GM12878 (cell line): ENCODE measurements around the gene LST1. TPM values are rescaled to one million over a fixed set of nuclear protein-coding genes. Genes with fewer than 3 reads are reported as not detected.

Experiments
- ATF7 ChIP-seq: fragments of 450-650 bp; IDR thresholded peaks from 2 replicates; pipeline ENCODE4 v1.6.1; 2016; ENCODE audit warnings: low read depth, mild to moderate bottlenecking
- BACH1 ChIP-seq: fragments of 450-650 bp; IDR thresholded peaks from 2 replicates; pipeline ENCODE4 v1.6.1; 2017; ENCODE audit warnings: mild to moderate bottlenecking, borderline replicate concordance
- BCL11A ChIP-seq: IDR thresholded peaks from 2 replicates; pipeline ENCODE4 v1.6.1; 2011; ENCODE audit warnings: low read depth, low read length
- CBFB ChIP-seq: IDR thresholded peaks from 2 replicates; pipeline ENCODE4 v1.6.1; 2016; ENCODE audit warnings: antibody characterized with exemption, low read depth
- CEBPB ChIP-seq, 2 experiments: fragments of 150-350 bp in 1 of 2; IDR thresholded peaks; 2 replicates each; pipeline ENCODE4 v1.6.1; 2012 to 2014; ENCODE audit warnings: low read depth in 2 of 2, low read length in 2 of 2, borderline replicate concordance in 1 of 2, inconsistent platforms in 1 of 2
- CHD4 ChIP-seq: fragments of 200-600 bp; sonication (generic); IDR thresholded peaks from 2 replicates; pipeline ENCODE4 v1.6.1; 2016; ENCODE audit warnings: mild to moderate bottlenecking
- E2F8 ChIP-seq: fragments of 450-650 bp; IDR thresholded peaks from 2 replicates; pipeline ENCODE4 v1.6.1; 2018; ENCODE audit warnings: mild to moderate bottlenecking, low read depth, moderate library complexity; ENCODE audit not compliant: partially characterized antibody
- ETV6 ChIP-seq, 2 experiments: fragments of 450-650 bp in 1 of 2; IDR thresholded peaks in 1 of 2; conservative IDR thresholded peaks in 1 of 2; 2 replicates each; pipeline ENCODE4 v1.6.1; 2014; ENCODE audit warnings: antibody characterized with exemption in 1 of 2, borderline replicate concordance in 1 of 2, low read depth in 1 of 2, mild to moderate bottlenecking in 1 of 2, moderate library complexity in 1 of 2
- IKZF1 ChIP-seq: fragments of 450-650 bp; conservative IDR thresholded peaks from 2 replicates; pipeline ENCODE4 v1.6.1; 2017; ENCODE audit warnings: antibody characterized with exemption, mild to moderate bottlenecking
- IKZF2 ChIP-seq, 2 experiments: fragments of 450-650 bp; IDR thresholded peaks; 2 replicates each; pipeline ENCODE4 v1.6.1; 2017; ENCODE audit warnings: mild to moderate bottlenecking in 2 of 2, moderate library complexity in 2 of 2
- MEF2A ChIP-seq: IDR thresholded peaks from 2 replicates; pipeline ENCODE4 v1.6.1; 2011; ENCODE audit warnings: low read depth, mild to moderate bottlenecking, low read length, moderate library complexity; ENCODE audit not compliant: insufficient read depth
- MXI1 ChIP-seq: fragments of 150-350 bp; IDR thresholded peaks from 2 replicates; pipeline ENCODE4 v1.6.1; 2011; ENCODE audit warnings: low read depth, mild to moderate bottlenecking, inconsistent platforms, low read length, improper control_type of control experiment
- NBN ChIP-seq: fragments of 450-650 bp; IDR thresholded peaks from 2 replicates; pipeline ENCODE4 v1.6.1; 2016
- NR2F1 ChIP-seq: fragments of 450-650 bp; conservative IDR thresholded peaks from 2 replicates; pipeline ENCODE4 v1.6.1; 2017; ENCODE audit warnings: mild to moderate bottlenecking
- PML ChIP-seq: IDR thresholded peaks from 2 replicates; pipeline ENCODE4 v1.6.1; 2012; ENCODE audit warnings: low read length, inconsistent platforms
- SIX5 ChIP-seq: IDR thresholded peaks from 2 replicates; pipeline ENCODE4 v1.6.1; 2011; ENCODE audit warnings: mild to moderate bottlenecking, low read depth, low read length, moderate library complexity; ENCODE audit not compliant: severe bottlenecking
- SMAD1 ChIP-seq: fragments of 450-650 bp; IDR thresholded peaks from 2 replicates; pipeline ENCODE4 v1.6.1; 2018; ENCODE audit warnings: mild to moderate bottlenecking, low read depth; ENCODE audit not compliant: partially characterized antibody
- SP1 ChIP-seq: IDR thresholded peaks from one replicate; pipeline ENCODE4 v1.6.1; 2011; ENCODE audit warnings: low read depth, low read length
- SUZ12 ChIP-seq: fragments of 200-600 bp; sonication (generic); IDR thresholded peaks from one replicate; pipeline ENCODE4 v1.6.1; 2018; ENCODE audit warnings: antibody characterized with exemption, mild to moderate bottlenecking; ENCODE audit not compliant: unreplicated experiment
- TAF1 ChIP-seq: IDR thresholded peaks from 2 replicates; pipeline ENCODE4 v1.6.1; 2011; ENCODE audit warnings: mild to moderate bottlenecking, low read depth, low read length, borderline replicate concordance
- ZNF207 ChIP-seq: fragments of 450-650 bp; IDR thresholded peaks from 2 replicates; pipeline ENCODE4 v1.6.1; 2014; ENCODE audit warnings: antibody characterized with exemption, mild to moderate bottlenecking, borderline replicate concordance
- ZNF217 ChIP-seq: fragments of 450-650 bp; IDR thresholded peaks from 2 replicates; pipeline ENCODE4 v1.6.1; 2017; ENCODE audit warnings: antibody characterized with exemption, mild to moderate bottlenecking
- polyA plus RNA-seq, 11 experiments: library from polyadenylated mRNA; depleted of rRNA in 4 of 11; unstranded in 6 of 11; stranded (reverse) in 5 of 11; fragments of >200 nt; fragmentation: Nextera tagmentation in 4 of 11; fragmentation: Illumina TruSeq in 1 of 11; extraction: Ambion mirVana in 4 of 11; extraction: Trizol in 1 of 11; gene quantifications; 1 replicate in 1 of 11; 2 replicates in 10 of 11; pipeline versions ENCODE4 v1.2.1 to v1.2.3, GENCODE V29; 2011 to 2016; ENCODE audit warnings: inconsistent platforms in 2 of 11, missing spikeins in 2 of 11, low read depth in 1 of 11
- total RNA-seq, 4 experiments: library from RNA; depleted of rRNA in 3 of 4; stranded (reverse); fragments of >200 nt in 3 of 4; fragmentation: Illumina TruSeq in 1 of 4; extraction: Trizol in 1 of 4; gene quantifications; 2 replicates each; pipeline versions ENCODE4 v1.2.1 to v1.2.3, GENCODE V29; 2013 to 2021
- TF ChIP-seq, protein P1 (sequence below): fragments of 450-650 bp; formaldehyde crosslinking; IDR thresholded peaks from 2 replicates; pipeline ENCODE4 v1.4.0; 2020; ENCODE audit warnings: mild to moderate bottlenecking, moderate library complexity

The LST1 gene
- total and polyA plus RNA-seq, 10 of the 15 experiments (the other 5 are each of a cell fraction or from before 2014, with no cell fraction given): 4.1 to 35.5 (median 16.4) TPM

DNA sequence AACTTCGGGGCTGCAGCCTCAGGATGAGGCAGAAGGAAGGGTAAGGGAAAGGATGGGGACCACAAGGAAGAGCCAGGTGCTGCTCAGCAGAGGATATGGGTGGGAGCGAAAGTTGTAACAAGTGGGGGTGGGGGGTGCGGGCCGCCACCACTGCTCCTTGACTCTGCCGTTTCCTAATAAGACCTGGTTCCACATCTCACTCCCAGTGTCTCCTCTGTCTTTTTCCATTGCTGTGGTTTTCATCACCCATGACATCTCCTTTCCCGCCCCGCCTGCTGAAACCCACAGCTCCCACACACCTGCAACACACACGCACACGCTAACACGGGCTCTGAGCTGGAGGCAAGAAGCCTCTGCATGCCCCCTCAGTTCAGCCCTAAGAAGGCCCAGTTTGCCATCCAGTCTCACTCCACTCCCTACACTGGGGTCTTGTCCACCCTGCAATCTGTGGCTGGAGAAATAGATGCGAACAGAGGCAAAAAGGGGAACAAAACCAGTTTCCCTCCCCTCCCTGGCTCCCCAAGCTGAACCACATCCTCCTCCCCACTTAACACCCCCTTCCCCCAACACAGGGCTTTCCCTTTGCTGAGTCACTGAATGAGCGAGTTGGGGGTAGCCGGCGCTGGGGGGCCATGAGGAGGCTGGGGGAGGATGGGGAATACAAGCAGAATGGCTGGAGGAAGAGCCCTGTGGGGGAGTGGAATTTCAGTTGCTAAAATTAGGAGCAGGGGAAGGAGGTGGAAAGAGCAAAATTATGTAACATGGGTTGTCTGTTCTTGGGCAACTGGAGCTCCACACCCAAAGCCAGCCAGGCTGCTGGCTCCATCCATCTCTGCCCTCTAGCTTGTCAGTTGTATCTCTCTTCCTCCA is 27.2 kb upstream of the LST1 start (continued):
- TF ChIP-seq E2F8 (peak; percentile 60), SMAD1 (peak; percentile 41), NR2F1 (peak; percentile 39; the same call in 1 of the 2 replicates), ETV6 (conservative IDR thresholded peaks at IDR 0.05 in 1 of 2, IDR thresholded peaks at IDR 0.05 in 1 of 2; ENCODE audit: borderline replicate concordance in 1 of 2, low read depth in 1 of 2) (peak in 1 of 2 experiments; percentile 96; a peak in 2 of 4 replicates), IKZF1 (peak; percentile 99), CHD4 (no peak), ATF7 (peak; percentile 90), MXI1 (no peak), NBN (peak; percentile 98), BCL11A (peak; percentile 91), SUZ12 (no peak), SIX5 (no peak), ZNF217 (no peak; the same call in 1 of the 2 replicates), IKZF2 (IDR thresholded peaks at IDR 0.05) (peak; percentile 98 to 99), SP1 (peak; percentile 83), CEBPB (IDR thresholded peaks at IDR 0.05; ENCODE audit: borderline replicate concordance in 1 of 2, low read depth in 2 of 2, low read length in 2 of 2) (peak in 1 of 2 experiments; percentile 66; a peak in 1 of 4 replicates), TAF1 (peak; percentile 46; the same call in 1 of the 2 replicates), MEF2A (peak; percentile 82), ZNF207 (0 out of 2 replicates have a peak, but pooled peaks have one; percentile 71), PML (peak; percentile 72; the same call in 1 of the 2 replicates), CBFB (peak; percentile 96), BACH1 (peak; percentile 98)
- TF ChIP-seq, protein P1, sequence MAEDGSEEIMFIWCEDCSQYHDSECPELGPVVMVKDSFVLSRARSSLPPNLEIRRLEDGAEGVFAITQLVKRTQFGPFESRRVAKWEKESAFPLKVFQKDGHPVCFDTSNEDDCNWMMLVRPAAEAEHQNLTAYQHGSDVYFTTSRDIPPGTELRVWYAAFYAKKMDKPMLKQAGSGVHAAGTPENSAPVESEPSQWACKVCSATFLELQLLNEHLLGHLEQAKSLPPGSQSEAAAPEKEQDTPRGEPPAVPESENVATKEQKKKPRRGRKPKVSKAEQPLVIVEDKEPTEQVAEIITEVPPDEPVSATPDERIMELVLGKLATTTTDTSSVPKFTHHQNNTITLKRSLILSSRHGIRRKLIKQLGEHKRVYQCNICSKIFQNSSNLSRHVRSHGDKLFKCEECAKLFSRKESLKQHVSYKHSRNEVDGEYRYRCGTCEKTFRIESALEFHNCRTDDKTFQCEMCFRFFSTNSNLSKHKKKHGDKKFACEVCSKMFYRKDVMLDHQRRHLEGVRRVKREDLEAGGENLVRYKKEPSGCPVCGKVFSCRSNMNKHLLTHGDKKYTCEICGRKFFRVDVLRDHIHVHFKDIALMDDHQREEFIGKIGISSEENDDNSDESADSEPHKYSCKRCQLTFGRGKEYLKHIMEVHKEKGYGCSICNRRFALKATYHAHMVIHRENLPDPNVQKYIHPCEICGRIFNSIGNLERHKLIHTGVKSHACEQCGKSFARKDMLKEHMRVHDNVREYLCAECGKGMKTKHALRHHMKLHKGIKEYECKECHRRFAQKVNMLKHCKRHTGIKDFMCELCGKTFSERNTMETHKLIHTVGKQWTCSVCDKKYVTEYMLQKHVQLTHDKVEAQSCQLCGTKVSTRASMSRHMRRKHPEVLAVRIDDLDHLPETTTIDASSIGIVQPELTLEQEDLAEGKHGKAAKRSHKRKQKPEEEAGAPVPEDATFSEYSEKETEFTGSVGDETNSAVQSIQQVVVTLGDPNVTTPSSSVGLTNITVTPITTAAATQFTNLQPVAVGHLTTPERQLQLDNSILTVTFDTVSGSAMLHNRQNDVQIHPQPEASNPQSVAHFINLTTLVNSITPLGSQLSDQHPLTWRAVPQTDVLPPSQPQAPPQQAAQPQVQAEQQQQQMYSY (CRISPR knock-in tag): 0 out of 2 replicates have a peak, but pooled peaks have one; percentile 28
